Esophagus squamous epithelium (tissue), 4 donors: ENCODE measurements around the gene THAP4.

Experiments used
- CTCF ChIP-seq, 6 experiments: fragments of 450-650 bp in 4 of 6; fragments of 200-600 bp in 2 of 6; sonication (generic) in 2 of 6; IDR thresholded peaks; one replicate each; pipeline ENCODE4 v1.5.1; 2016 to 2019; ENCODE audit warnings: antibody characterized with exemption in 6 of 6, mild to moderate bottlenecking in 4 of 6, moderate library complexity in 4 of 6
- POLR2A ChIP-seq, 4 donors: fragments of 450-650 bp; IDR thresholded peaks; one replicate each; pipeline ENCODE4 v1.6.1; 2017; ENCODE audit warnings: antibody characterized with exemption in 4 of 4, mild to moderate bottlenecking in 4 of 4, moderate library complexity in 3 of 4

GRCh38 chr2:241601841-241602240 lies 35.1 kb downstream of the THAP4 start:
- no peak for TF ChIP-seq POLR2A (IDR thresholded peaks at IDR 0.05)
- no peak for TF ChIP-seq CTCF (IDR thresholded peaks at IDR 0.05)
